IPS-15b (cell line): Measurements from ENCODE around the gene SELENOM.

ENCODE experiments used
- H3K27me3 ChIP-seq: one replicate; pipeline ENCODE4 v1.6.1; 2013; ENCODE audit warnings: low read length; ENCODE audit not compliant: control insufficient read depth, insufficient read depth
- H3K36me3 ChIP-seq: one replicate; pipeline ENCODE4 v1.6.1; 2013; ENCODE audit warnings: low read length; ENCODE audit not compliant: control insufficient read depth, insufficient read depth
- H3K4me1 ChIP-seq: one replicate; pipeline ENCODE4 v1.6.1; 2013; ENCODE audit warnings: mild to moderate bottlenecking, low read length; ENCODE audit not compliant: control insufficient read depth, insufficient read depth
- H3K4me3 ChIP-seq: one replicate; pipeline ENCODE4 v1.5.1; 2013; ENCODE audit warnings: low read depth, low read length
- H3K9ac ChIP-seq: one replicate; pipeline ENCODE4 v1.6.1; 2013; ENCODE audit warnings: low read depth, mild to moderate bottlenecking, low read length
- H3K9me3 ChIP-seq: one replicate; pipeline ENCODE4 v1.6.1; 2013; ENCODE audit warnings: mild to moderate bottlenecking, low read length; ENCODE audit not compliant: control insufficient read depth, insufficient read depth

The SELENOM gene

DNA sequence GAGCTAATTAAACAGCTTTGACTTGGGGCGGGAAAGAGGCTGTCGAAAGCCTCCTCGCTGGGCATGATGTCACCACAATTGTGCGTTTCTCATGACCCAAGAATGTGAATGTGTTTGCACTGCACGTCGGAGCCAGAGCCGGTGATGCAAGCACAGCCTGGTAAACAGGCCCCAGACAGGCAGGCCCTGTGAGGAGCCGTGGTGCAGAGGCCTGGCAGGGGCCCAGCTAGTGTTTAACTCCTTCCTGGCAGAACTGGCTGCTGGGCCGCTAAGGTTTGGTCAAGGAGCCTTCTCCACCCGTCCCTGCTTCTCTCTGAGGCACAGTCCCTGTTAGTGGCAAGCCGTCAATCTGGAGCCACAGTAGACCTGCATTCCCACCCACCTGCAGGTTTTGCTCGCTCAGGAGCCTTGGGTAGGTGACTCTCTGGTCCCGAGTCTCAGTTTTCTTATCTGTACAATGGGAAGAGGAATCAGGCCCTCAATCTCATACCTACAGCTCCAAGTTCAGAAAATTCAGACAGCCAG, 51.7 kb downstream of the SELENOM start:
- Histone ChIP-seq H3K9me3 (no peaks in the 10 kb centered on the region), H3K27me3 (no peaks in the 10 kb centered on the region), H3K4me3 (no peak overlapping the region), H3K36me3 (no peaks in the 10 kb centered on the region), H3K9ac (no peak overlapping the region), H3K4me1 (no peaks in the 10 kb centered on the region)

DNA sequence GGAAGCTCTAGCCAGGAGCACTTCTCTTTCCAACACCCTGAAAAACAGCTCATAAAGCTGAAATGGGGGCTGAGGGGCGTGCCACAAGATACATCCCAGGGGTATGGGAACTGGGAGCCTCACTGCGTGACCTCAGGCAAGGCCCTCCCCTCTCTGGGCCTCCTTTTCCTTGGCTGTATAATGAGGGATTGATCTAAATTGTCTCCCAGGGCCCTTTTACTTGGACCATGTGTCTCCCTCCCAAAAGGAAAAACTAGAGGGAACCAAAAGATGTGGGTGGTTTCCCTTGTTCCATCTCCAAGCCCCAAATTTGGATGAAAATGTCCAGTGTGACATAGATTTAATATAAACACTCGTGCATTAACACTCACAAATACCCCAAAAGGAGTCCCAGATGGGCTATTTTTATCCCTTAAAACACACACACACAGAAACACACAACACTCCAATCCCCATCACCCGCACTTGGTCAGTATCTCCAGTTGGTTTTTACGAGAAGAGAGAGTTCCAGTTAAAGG, 52.2 kb downstream of the SELENOM start:
- H3K9me3 ChIP-seq, result no peaks in the 10 kb centered on the region
- H3K27me3 ChIP-seq, result no peaks in the 10 kb centered on the region
- H3K9ac ChIP-seq, result no peak overlapping the region
- H3K4me1 ChIP-seq, result no peaks in the 10 kb centered on the region
- H3K36me3 ChIP-seq, result no peaks in the 10 kb centered on the region
- no peak overlapping the region for H3K4me3 ChIP-seq
